Left lung (tissue), 10 donors: Measurements from ENCODE around the gene PBX1. TPM values are rescaled to one million over a fixed set of nuclear protein-coding genes. Genes with fewer than 3 reads are reported as not detected.

Experiments
- ATAC-seq: fragments of 200-7000 bp; cut with Tn5 transposase; one replicate; pipeline ENCODE4 v1.9.1; 2020; ENCODE audit warnings: moderate library complexity
- DNase-seq, 4 donors: peaks; one replicate each; pipeline ENCODE4 v3.0.0-alpha.2; 2013 to 2020
- H3K27ac ChIP-seq, 2 donors: fragments of 200-600 bp; sonication (generic) in 1 of 2; one replicate each; pipeline versions ENCODE4 v1.5.0 to v1.8.0; 2020 to 2021
- H3K27me3 ChIP-seq, 2 donors: fragments of 200-600 bp; sonication (generic) in 1 of 2; one replicate each; pipeline versions ENCODE4 v1.5.0 to v1.8.0; 2020 to 2021
- H3K36me3 ChIP-seq, 2 donors: fragments of 200-600 bp; sonication (generic) in 1 of 2; one replicate each; pipeline versions ENCODE4 v1.5.0 to v1.8.0; 2020 to 2021
- H3K4me1 ChIP-seq, 2 donors: fragments of 200-600 bp; one replicate each; pipeline ENCODE4 v1.8.0; 2021
- H3K4me3 ChIP-seq, 2 donors: fragments of 200-600 bp; sonication (generic) in 1 of 2; one replicate each; pipeline versions ENCODE4 v1.5.0 to v1.8.0; 2020 to 2021; ENCODE audit warnings: mild to moderate bottlenecking in 1 of 2
- H3K9me3 ChIP-seq, 2 donors: fragments of 200-600 bp; sonication (generic) in 1 of 2; one replicate each; pipeline versions ENCODE4 v1.5.0 to v1.8.0; 2020 to 2021
- intact Hi-C, 2 donors: fragments of 100-400 bp; cut with DNase I; formaldehyde crosslinking; loops; one replicate each; pipeline versions ENCODE4 v1.11.2 to v1.14.2; 2022
- polyA plus RNA-seq, 6 donors: library from polyadenylated mRNA; unstranded; fragments of 120-200 nt; gene quantifications; one replicate each; pipeline ENCODE4 v1.2.1, GENCODE V29; 2013; ENCODE audit not compliant: insufficient read length in 6 of 6
- total RNA-seq, 2 donors: library from RNA; stranded (reverse); fragmentation: NEBNext Ultra II Directional; extraction: Animal tissue kit (Norgen Biotek cat#: 25700); gene quantifications; one replicate each; pipeline ENCODE4 v1.2.1, GENCODE V29; 2021
- TF ChIP-seq, protein P1 (sequence below), 2 donors: fragments of 200-600 bp; sonication (generic) in 1 of 2; IDR thresholded peaks; one replicate each; pipeline versions ENCODE4 v1.5.0 to v1.8.0; 2021; ENCODE audit warnings: antibody characterized with exemption in 2 of 2
- donor health status: DM: no; HTN: yes; CAD: no.
- donor health status: DM: no; HTN: no; CAD: no.

PBX1 gene
- total and polyA plus RNA-seq, 8 donors, result 44.5 to 133 (median 127) TPM

GRCh38 chr1:164706606-164706987 lies 147.6 kb downstream of the PBX1 start:
- H3K36me3 ChIP-seq, result no peaks in the 10 kb centered on the region
- TF ChIP-seq, protein P1, sequence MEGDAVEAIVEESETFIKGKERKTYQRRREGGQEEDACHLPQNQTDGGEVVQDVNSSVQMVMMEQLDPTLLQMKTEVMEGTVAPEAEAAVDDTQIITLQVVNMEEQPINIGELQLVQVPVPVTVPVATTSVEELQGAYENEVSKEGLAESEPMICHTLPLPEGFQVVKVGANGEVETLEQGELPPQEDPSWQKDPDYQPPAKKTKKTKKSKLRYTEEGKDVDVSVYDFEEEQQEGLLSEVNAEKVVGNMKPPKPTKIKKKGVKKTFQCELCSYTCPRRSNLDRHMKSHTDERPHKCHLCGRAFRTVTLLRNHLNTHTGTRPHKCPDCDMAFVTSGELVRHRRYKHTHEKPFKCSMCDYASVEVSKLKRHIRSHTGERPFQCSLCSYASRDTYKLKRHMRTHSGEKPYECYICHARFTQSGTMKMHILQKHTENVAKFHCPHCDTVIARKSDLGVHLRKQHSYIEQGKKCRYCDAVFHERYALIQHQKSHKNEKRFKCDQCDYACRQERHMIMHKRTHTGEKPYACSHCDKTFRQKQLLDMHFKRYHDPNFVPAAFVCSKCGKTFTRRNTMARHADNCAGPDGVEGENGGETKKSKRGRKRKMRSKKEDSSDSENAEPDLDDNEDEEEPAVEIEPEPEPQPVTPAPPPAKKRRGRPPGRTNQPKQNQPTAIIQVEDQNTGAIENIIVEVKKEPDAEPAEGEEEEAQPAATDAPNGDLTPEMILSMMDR (IDR thresholded peaks at IDR 0.05), result no peak
- peaks cover 6 to 30% of the 10 kb centered on the region in 2 donors for H3K4me1 ChIP-seq
- no peaks in the 10 kb centered on the region for H3K9me3 ChIP-seq
- H3K27ac ChIP-seq, result peak overlapping the region in 1 of 2 donors; percentile 43
- no peaks in the 10 kb centered on the region for H3K27me3 ChIP-seq
- H3K4me3 ChIP-seq, result no peak overlapping the region
- intact Hi-C loops, result no loop called here
- DNase-seq, result no peak
- ATAC-seq, result peak; percentile 75

GRCh38 chr1:164707868-164708331 lies 148.9 kb downstream of the PBX1 start:
- H3K4me3 ChIP-seq, result no peak overlapping the region
- peak; percentile 14 for ATAC-seq
- intact Hi-C loops, result no loop called here
- H3K27me3 ChIP-seq, result peaks cover 0 to 9% of the 10 kb centered on the region in 2 donors
- DNase-seq, result no peak
- H3K27ac ChIP-seq, result no peak overlapping the region
- H3K9me3 ChIP-seq, result no peaks in the 10 kb centered on the region
- peaks cover 15 to 39% of the 10 kb centered on the region in 2 donors for H3K4me1 ChIP-seq
- TF ChIP-seq, protein P1 (IDR thresholded peaks at IDR 0.05), result no peak
- no peaks in the 10 kb centered on the region for H3K36me3 ChIP-seq

- no peak overlapping the region for H3K27ac ChIP-seq
- intact Hi-C loops, result no loop called here
- TF ChIP-seq, protein P1 (IDR thresholded peaks at IDR 0.05), result no peak
- peaks cover 0 to 9% of the 10 kb centered on the region in 2 donors for H3K27me3 ChIP-seq
- no peak overlapping the region for H3K4me3 ChIP-seq
- H3K4me1 ChIP-seq, result peaks cover 19 to 39% of the 10 kb centered on the region in 2 donors
- no peaks in the 10 kb centered on the region for H3K36me3 ChIP-seq
- ATAC-seq, result no peak
- no peak for DNase-seq
- H3K9me3 ChIP-seq, result no peaks in the 10 kb centered on the region
These were observed 149.6 kb downstream of the PBX1 start for GRCh38 chr1:164708596-164708995.

- DNase-seq, result peak in 1 of 4 donors; percentile 26
- H3K9me3 ChIP-seq, result no peaks in the 10 kb centered on the region
- no peak for ATAC-seq
- H3K4me3 ChIP-seq, result no peak overlapping the region
- H3K27ac ChIP-seq, result no peak overlapping the region
- intact Hi-C loops, result no loop called here
- TF ChIP-seq, protein P1 (IDR thresholded peaks at IDR 0.05), result no peak
- H3K36me3 ChIP-seq, result no peaks in the 10 kb centered on the region
- peaks cover 19 to 39% of the 10 kb centered on the region in 2 donors for H3K4me1 ChIP-seq
- peaks cover 0 to 9% of the 10 kb centered on the region in 2 donors for H3K27me3 ChIP-seq
These were observed 150.1 kb downstream of the PBX1 start for GRCh38 chr1:164709126-164709525.

GRCh38 chr1:164709541-164710278 lies 150.7 kb downstream of the PBX1 start:
- DNase-seq (no peak), ATAC-seq (no peak)
- TF ChIP-seq, protein P1 (IDR thresholded peaks at IDR 0.05), result no peak
- H3K27ac ChIP-seq, result no peak overlapping the region
- H3K36me3 ChIP-seq, result no peaks in the 10 kb centered on the region
- H3K27me3 ChIP-seq, result peaks cover 0 to 9% of the 10 kb centered on the region in 2 donors
- no peaks in the 10 kb centered on the region for H3K9me3 ChIP-seq
- intact Hi-C loops, result no loop called here
- no peak overlapping the region for H3K4me3 ChIP-seq
- peaks cover 19 to 39% of the 10 kb centered on the region in 2 donors for H3K4me1 ChIP-seq
